Activated naive CD4-positive, alpha-beta T cell treated with Interleukin-2 at 50 U/mL for 16 hours (primary cell): ENCODE data around the gene CYSTM1.

ENCODE experiments used
- DNase-seq: peaks from one replicate; pipeline ENCODE4 v3.0.0-alpha.2; 2020

The CYSTM1 gene

DNA sequence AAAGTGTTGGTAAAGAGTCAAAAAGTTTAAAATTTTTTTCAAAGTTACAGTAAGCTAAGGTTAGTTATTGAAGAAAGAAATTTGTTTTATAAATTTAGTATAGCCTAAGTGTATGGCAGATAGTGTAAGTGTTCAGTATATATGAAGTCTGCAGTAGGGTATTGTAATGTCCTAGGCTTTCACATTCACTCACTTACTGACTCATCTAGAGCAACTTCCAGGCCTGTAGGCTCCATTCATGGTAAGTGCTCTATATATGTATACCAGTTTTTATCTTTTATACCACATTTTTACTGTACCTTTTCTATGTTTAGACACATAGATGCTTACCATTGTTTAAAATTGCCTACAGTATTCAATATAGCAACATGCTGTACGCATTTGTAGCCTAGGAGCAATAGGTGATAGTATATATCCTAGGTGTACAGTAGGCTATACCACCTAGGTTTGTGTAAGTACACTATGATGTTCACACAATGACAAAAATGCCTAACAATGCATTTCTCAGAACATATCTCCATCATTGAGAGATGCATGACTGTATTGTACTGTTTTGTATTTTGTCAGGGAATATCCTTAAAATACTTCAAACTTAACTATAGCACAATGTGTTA is 38.5 kb downstream of the CYSTM1 start:
- no peak for DNase-seq

DNA sequence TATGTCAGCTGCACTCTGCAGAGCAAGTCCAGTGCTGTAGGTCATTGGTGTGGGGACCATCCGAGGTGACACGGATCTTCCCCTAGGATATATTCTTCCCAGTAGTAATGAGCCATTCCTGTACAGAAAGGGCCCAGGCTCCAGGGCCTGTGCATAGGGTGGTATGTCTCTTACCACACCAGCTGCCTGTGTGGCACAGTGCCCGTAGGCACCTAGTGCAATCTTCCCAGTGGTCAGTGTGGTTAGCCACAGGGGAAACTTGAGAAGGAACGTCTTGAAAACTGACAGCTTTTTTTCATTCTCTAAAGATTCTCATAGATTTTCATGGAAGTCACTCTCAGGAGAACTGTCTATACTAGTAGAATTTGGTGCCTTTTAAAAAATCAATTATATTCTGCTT is 39.8 kb downstream of the CYSTM1 start:
- no peak for DNase-seq

- DNase-seq = no peak
Observed at GRCh38 chr5:140215276-140215675, 40.3 kb downstream of the CYSTM1 start.

- DNase-seq = no peak
Observed at GRCh38 chr5:140216478-140217074, 41.6 kb downstream of the CYSTM1 start.

DNA sequence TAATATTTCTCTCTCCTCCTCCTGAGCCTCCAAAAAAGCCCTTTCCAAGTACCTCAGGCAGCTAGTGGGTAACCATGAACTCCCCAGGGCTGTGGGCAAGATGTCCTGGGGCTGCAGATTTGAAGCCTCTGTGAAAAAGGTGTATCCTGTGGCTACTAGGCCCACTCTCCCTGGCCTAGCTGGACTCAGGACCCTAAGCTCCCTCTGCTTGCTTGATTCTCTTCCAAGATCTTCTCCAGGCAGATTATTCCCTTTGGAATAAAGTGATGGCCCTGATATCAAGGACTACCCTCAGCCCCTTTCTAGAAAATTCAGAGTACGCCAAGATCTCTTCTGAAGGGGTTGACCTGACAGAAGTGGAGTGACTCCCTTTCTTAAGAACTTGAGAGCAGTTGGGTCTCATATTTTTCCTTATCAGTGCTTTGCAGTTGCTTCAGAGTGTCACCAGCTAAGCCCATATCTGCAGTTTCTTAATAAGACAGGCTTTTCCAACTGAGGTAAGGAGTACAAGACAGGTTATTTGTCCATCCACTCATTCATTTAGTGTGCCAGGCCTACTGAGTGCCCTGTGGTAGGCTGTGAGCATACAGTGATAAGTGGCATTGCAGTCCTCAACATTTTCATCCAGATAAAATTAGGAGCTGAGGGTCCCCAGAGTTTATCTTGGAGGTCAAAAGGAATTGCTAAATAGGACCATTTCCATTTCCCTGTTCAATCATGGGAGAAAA is 42.5 kb downstream of the CYSTM1 start:
- DNase-seq = no peak

GRCh38 chr5:140219068-140219991 is 44.3 kb downstream of the CYSTM1 start:
- DNase-seq = no peak

DNA sequence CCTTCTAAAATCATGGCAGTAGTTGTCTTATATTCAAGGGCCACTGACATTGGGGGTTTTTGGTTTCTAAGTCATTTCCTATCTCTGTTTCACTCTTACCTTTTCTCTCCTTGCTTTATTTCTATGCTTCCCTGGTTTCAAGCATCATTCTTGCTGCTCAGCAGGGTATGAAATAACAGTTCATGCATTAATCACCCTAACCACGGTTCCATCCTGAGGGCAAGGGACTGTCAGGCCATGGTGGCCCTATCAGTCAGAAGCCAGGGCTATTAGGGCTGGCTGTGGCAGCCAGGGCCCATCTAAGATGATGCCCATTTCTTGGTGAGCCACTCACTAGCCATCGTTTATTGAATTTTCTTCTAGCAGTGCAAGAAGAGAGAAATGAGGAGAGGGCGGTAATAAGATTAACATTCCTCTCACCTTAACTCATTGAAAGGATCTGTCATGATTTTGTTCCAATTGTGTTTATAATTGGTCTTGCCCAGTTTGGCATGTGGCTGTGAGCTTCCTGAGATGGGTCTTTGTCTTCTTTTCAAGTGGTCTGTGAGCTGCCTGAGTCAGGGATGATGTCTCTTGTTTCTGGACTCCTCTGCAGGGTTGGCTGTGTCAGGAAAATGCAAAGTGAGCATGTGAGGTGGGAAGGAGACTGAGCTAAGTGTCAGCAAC is 45.2 kb downstream of the CYSTM1 start:
- DNase-seq = no peak

GRCh38 chr5:140220698-140221064 is 45.7 kb downstream of the CYSTM1 start:
- no peak for DNase-seq

- no peak for DNase-seq
Observed at GRCh38 chr5:140221697-140222223, 46.8 kb downstream of the CYSTM1 start.

DNA sequence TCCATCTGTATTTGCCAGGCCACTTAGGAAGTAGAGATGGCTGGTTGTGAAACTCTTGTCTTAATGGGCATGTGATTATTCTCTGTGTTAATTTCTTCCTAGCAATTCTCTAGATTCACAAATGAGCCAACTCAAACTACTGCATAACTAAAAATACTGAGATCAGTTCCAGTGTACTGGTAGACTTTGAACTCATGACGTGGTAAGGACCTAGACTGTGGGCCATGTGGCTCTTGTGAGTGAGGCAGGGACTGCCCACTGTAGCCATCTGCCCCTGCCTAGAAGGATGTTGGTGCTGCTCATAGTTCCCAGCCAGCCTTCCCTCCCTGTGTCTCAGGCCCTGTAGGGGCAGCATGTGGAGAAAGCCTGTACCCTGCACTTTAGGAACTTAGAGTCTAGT is 47.4 kb downstream of the CYSTM1 start:
- DNase-seq = no peak

- DNase-seq = no peak
Observed at GRCh38 chr5:140223567-140223966, 48.6 kb downstream of the CYSTM1 start.

GRCh38 chr5:140224658-140225057 is 49.7 kb downstream of the CYSTM1 start:
- no peak for DNase-seq

DNA sequence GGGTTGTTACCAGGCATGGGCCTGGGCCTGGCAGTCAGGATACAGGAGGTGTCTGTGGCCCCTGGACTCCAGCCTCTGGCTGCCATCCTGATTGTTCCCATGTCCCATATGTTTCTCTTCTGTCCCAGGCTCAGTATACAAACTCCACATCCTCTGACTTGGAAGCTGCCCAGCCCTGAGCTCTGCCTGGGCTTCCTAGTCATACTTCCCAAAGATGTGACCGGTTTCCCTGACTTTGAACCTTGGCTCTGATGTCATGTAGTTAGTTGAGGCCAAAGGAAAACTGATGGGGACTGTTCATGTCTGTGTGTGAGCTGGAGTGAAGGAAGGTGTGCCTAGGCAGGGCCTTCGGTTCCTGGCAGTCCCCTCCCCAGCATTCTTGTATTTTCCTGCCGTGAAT is 50.4 kb downstream of the CYSTM1 start:
- no peak for DNase-seq

- DNase-seq = no peak
Observed at GRCh38 chr5:140227046-140227445, 52.1 kb downstream of the CYSTM1 start.

DNA sequence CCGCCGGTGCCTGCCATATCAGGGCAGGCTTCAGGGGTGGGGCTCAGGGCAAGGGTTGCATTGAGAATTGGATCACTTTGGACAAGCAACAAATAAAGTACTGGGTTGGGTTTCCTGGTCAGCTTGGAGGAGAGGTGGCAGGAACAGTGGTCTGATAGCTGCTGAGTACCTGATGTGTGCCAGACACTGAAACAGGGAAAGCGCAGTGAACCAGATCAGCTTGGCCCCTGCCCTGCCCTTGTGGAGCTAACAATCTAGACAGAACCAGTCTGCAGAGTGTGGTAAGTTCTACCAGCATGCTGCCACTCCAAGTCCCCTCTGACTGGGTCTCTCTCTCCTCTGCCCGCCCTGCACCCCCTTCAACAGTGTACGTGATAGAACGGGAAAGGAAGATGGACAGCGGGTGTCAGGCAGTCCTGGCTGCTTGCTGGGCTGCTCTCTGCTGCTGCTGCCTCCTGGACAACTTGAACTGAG is 53.4 kb downstream of the CYSTM1 start:
- DNase-seq = no peak

- no peak for DNase-seq
Observed at GRCh38 chr5:140230373-140230772, 55.4 kb downstream of the CYSTM1 start.

DNA sequence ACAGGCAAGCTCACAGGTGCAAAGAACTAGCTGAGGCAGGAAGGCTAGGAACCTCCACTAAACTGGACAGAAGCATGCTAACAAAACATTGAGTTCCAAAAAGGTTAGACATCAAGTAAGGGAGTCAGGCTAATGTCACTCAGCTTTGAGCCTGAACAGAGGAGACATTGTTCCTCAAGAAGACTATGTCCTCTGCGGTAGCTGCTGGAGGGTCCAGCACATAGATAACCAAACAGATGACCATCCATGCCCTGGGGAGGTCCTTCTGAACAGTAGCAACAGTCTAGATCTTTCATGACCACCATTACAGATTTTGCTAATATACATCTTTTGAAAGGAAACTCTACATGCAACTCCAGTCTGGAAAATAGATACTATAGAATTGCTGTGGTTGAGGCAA is 57.7 kb downstream of the CYSTM1 start:
- DNase-seq = no peak

DNA sequence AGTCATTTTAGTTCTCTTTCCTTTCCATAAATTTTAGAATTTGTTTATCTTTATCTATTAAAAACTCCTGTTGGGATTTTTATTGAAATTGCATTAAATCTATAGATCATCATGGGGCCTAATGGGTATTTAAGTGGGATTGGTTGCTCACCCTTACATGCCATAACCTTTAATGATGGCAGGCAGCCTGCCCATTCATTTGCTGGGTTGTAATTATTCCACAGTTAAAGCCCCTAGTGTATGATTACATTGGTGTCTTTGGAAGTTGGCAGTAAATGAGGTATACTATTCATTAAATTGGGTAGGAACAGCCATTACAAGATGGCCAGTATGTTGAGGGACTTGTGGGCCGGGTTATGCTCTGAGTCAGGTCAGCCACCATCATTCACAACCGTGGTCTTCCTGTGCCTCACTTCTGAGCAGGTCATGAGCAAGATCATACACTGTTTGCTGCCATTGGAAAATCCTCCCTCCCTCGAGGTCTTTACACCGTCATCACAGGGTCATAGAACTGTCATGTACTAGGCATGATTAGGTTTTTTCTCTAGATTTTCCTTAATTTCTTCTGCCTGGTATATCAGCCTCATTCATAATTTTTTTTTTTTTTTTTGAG is 59.5 kb downstream of the CYSTM1 start:
- DNase-seq = no peak

- no peak for DNase-seq
Observed at GRCh38 chr5:140235791-140236551, 61.0 kb downstream of the CYSTM1 start.

GRCh38 chr5:140236891-140237598 is 62.1 kb downstream of the CYSTM1 start:
- DNase-seq = no peak

- no peak for DNase-seq
Observed at GRCh38 chr5:140238756-140239155, 63.8 kb downstream of the CYSTM1 start.
